HEK293T (cell line): Measurements from ENCODE around the gene DLK1.

Experiments used
- ELF4 ChIP-seq: fragments of 450-650 bp; IDR thresholded peaks from 2 replicates; pipeline ENCODE4 v1.6.1; 2017; ENCODE audit warnings: antibody characterized with exemption
- NFRKB ChIP-seq: fragments of 450-650 bp; IDR thresholded peaks from 2 replicates; pipeline ENCODE4 v1.6.1; 2016; ENCODE audit warnings: mild to moderate bottlenecking, moderate library complexity
- SP1 ChIP-seq: fragments of 450-650 bp; IDR thresholded peaks from 2 replicates; pipeline ENCODE4 v1.6.1; 2017

DNA sequence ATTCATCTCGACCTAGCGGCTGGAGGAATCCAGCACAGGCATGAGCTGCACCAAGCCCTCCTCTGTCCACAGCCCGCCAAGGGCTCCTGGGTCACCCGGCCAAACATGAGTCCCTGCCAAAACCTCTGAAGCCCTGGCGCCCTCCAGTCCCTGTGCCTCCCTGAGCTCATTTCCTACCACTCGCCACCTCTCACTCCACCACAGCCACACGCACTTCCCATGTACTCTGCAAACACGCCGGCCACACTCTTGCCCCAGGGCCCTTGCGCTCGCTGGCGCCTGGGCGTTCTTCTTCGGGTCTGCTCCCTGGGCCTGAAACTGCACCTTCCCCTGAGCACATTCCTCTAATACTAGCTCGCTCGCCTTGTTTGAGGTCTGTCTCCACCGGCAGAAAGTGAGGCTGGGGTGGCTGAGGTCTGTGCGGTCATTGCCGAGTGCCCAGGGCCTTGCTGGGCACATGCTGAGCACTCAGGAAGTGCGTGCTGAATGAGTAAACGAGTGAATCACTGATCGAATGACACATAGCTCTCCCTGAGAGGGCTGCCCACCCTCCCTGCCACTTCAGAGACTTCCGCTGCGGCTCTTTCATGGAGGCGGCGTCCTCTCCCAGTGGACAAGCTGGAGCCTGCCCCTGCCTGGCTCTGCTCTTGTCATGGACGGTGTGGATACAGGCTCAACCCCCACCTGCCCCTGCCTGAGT, 33.7 kb upstream of the DLK1 start:
- TF ChIP-seq SP1 (no peak), NFRKB (no peak), ELF4 (no peak)
